ENCODE measurements around the gene RFTN1.

Gene RFTN1

GRCh38 chr3:16513141-16514020 is at the start of gene RFTN1:
RFTN1 (minus strand) TSS chr3:16513699; CDS start chr3:16493869, 19,830 bp downstream.
- DNase-seq (ENCODE audit: low spot score), result no peak

GRCh38 chr3:16559653-16560365 is 46.3 kb upstream of the RFTN1 start:
- no peak for DNase-seq (ENCODE audit: low spot score)

GRCh38 chr3:16554126-16554525 is 40.6 kb upstream of the RFTN1 start:
- no peak for DNase-seq (ENCODE audit: low spot score)

- DNase-seq (ENCODE audit: low spot score), result no peak
These were observed 39.3 kb upstream of the RFTN1 start for GRCh38 chr3:16552757-16553156.

- no peak for DNase-seq (ENCODE audit: low spot score)
These were observed 38.0 kb upstream of the RFTN1 start for GRCh38 chr3:16551342-16551976.

GRCh38 chr3:16550676-16551341 is 37.3 kb upstream of the RFTN1 start:
- DNase-seq (ENCODE audit: low spot score), result peak; percentile 85

GRCh38 chr3:16550305-16550675 is 36.8 kb upstream of the RFTN1 start:
- DNase-seq (ENCODE audit: low spot score), result no peak

GRCh38 chr3:16548721-16549120 is 35.2 kb upstream of the RFTN1 start:
- no peak for DNase-seq (ENCODE audit: low spot score)

GRCh38 chr3:16547561-16548357 is 34.3 kb upstream of the RFTN1 start:
- no peak for DNase-seq (ENCODE audit: low spot score)

- DNase-seq (ENCODE audit: low spot score), result no peak
These were observed 32.9 kb upstream of the RFTN1 start for GRCh38 chr3:16546186-16547010.

GRCh38 chr3:16545413-16546185 is 32.1 kb upstream of the RFTN1 start:
- no peak for DNase-seq (ENCODE audit: low spot score)

- no peak for DNase-seq (ENCODE audit: low spot score)
These were observed 29.9 kb upstream of the RFTN1 start for GRCh38 chr3:16543242-16543864.

- DNase-seq (ENCODE audit: low spot score), result no peak
These were observed 25.0 kb upstream of the RFTN1 start for GRCh38 chr3:16538507-16538906.

- DNase-seq (ENCODE audit: low spot score), result no peak
These were observed 23.5 kb upstream of the RFTN1 start for GRCh38 chr3:16536996-16537395.

- DNase-seq (ENCODE audit: low spot score), result no peak
These were observed 22.8 kb upstream of the RFTN1 start for GRCh38 chr3:16536344-16536663.

GRCh38 chr3:16534640-16535262 is 21.3 kb upstream of the RFTN1 start:
- no peak for DNase-seq (ENCODE audit: low spot score)

- DNase-seq (ENCODE audit: low spot score), result no peak
These were observed 20.6 kb upstream of the RFTN1 start for GRCh38 chr3:16533928-16534574.

GRCh38 chr3:16529264-16529663 is 15.8 kb upstream of the RFTN1 start:
- no peak for DNase-seq (ENCODE audit: low spot score)
